NCI-H1105 (cell line): ENCODE results near the gene LINGO3.
"Not testable (repeated sequence)": the region's sequence is repeated elsewhere in the genome, so short reads cannot be mapped to it uniquely, and the experiment has no call there.

Experiments used
- DNase-seq: peaks from one replicate; lab custom pipeline; 2025; lab: John Stamatoyannopoulos, UW

Gene LINGO3

DNA sequence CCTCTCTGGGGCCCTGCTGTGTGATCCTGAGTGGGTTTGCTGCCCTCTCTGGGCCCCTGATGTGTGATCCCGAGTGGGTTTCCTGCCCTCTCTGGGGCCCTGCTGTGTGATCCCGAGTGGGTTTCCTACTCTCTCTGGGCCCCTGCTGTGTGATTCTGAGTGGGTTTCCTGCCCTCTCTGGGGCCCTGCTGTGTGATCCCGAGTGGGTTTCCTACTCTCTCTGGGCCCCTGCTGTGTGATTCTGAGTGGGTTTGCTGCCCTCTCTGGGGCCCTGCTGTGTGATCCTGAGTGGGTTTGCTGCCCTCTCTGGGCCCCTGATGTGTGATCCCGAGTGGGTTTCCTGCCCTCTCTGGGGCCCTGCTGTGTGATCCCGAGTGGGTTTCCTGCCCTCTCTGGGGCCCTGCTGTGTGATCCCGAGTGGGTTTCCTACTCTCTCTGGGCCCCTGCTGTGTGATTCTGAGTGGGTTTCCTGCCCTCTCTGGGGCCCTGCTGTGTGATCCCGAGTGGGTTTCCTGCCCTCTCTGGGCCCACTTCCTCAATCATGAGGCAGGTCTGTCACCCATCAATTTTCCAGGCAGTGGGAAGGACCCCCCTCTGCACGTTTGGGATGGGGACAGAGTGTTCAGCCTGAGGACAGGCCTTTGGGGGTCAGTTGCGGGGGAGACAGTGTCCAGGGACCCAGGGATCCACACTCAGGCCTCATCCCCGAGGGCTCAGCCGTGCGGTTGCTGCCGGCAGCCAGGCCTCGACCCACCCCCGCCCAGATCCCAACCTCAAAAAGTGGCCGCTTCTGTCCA, 26.5 kb downstream of the LINGO3 start:
- not testable (repeated sequence) for DNase-seq

DNA sequence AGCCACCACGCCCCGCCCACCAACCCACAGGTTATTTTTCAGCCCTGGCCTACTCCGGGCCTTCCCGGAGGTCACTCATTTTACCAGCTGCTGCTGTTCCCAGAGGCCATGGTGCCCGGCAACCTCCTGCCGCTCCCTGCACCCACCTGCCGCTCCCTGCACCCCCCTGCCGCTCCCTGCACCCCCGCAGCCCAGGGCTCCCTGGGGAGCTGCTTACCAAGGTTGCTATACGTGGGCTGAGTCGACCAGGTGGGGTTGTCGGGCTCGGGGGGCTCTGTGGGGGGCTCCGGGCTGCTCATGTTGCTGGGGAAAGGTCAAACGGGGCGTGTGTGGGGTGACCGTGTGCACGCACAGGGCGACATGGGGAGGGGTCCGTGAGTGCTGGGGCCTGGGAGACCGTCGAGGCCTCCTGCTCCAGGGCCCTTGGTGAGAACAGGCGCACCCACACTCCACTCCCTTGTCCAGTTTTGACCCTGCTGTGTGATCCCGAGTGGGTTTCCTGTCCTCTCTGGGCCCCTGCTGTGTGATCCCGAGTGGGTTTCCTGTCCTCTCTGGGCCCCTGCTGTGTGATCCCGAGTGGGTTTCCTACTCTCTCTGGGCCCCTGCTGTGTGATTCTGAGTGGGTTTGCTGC, 27.2 kb downstream of the LINGO3 start:
- DNase-seq, result no peak

DNA sequence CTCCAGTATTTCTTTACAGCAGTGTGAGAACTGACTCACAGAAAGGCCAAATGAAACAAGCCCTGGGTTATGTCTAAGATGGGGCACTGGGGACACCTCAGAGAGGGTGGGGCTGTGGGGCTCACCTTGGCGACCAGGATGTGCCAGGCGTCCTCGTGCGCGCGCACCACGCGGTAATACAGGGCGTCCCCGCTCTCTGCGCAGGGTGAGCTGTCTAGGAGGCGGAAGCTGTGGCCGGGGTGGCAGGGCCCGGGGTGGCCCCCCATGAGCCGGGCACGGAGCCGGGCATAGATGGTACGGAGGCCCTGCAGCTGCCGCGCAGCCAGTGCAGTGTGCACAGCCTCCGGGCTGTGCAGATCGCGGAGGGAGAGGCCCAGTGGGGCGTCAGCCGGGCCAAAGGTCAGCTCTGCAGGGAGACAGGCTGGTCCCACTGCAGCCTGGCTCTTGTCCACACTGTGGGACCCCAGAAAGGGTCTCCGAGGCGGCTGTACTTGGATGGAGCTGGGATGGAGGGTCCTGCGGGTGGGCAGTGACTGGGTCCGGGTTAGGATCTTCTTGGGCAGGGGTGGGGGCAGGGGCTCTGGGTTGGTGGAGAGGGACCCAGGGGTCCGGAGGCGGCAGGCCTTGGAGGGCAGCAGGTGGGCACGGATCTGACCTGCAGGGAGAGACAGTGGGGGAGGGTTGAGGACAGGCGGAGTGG, 29.3 kb downstream of the LINGO3 start:
- no peak for DNase-seq

DNA sequence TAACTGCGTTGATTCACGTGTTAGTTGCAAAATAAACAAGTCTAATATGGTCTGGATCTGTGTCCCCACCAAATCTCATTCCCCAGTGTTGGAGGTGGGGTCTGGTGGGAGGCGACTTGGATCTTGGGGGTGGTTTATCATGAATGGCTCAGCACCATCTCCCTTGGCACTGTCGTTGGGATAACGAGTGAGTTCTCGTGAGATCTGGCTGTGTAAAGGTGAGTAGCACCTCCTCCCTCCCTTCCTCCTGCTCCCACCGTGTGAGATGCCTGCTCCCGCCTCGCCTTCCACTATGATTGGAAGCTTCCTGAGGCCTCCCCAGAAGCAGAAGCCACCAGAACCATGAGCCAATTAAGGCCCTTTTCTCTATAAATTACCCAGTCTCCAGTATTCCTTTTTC, 30.8 kb downstream of the LINGO3 start:
- no peak for DNase-seq

DNA sequence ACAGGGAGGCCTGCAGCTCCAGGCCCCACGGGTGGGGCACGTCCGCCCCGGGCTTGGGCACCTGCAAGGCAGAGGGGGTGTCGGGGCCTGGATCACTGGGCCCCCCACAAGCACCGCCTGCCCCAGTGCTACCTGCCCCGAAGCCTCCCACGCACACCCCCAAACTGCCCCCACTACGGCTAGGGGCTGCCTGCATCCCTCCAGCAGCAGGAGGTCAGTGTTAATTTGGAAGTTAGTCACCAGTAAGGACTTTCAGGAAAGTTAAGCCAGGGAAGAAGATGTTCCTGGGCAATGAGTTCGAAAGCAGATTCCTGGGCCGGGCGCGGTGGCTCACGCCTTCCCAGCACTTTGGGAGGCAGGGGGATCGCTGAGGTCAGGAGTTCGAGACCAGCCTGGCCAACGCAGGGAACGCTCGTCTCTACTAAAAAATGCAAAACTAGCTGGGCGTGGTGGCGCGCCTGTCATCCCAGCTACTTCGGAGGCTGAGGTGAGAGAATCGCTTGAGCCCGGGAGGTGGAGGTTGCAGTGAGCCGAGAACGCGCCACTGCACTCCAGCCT, 31.4 kb downstream of the LINGO3 start:
- no peak for DNase-seq

DNA sequence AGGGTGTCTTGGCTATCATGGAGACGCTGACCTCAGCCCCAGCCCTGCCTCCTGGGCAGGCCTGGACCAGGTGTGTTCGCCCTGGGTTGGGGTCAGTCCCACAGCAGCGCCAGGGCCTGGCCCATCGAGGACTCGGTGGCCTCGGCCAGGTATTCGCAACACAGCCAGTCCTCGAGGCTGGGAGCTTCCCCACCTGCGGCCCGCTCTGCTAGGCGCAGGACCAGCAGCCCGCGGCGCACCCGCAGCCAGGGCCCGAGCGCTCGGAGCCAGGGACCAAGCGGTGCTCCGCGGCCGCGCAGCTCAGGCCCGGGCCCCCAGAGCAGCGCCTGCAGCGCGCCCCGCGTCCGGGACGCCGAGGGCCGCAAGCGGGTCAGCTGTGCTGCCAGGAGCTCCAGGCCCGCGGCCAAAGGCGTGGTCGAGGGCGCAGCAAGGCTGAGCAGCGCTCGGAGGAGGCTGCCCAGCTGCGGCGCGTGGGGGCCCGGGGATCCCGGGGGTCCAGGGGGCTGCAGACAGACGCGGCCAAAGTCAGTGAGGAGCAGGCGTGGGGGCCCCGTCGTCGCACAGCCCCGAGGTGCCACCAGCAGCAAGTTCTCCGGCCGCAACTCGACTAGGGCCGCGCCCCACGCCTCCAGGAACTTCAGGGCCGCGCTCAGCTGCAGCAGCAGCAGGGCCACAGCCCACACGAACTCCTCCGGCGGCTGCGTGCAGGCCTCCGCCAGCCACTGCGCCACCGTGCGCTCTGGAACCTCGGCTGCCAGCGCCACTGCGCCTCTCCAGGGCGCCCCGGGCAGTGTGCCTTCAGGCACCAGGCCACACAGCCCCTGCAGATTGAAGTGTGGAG, 32.1 kb downstream of the LINGO3 start:
- DNase-seq, result no peak

DNA sequence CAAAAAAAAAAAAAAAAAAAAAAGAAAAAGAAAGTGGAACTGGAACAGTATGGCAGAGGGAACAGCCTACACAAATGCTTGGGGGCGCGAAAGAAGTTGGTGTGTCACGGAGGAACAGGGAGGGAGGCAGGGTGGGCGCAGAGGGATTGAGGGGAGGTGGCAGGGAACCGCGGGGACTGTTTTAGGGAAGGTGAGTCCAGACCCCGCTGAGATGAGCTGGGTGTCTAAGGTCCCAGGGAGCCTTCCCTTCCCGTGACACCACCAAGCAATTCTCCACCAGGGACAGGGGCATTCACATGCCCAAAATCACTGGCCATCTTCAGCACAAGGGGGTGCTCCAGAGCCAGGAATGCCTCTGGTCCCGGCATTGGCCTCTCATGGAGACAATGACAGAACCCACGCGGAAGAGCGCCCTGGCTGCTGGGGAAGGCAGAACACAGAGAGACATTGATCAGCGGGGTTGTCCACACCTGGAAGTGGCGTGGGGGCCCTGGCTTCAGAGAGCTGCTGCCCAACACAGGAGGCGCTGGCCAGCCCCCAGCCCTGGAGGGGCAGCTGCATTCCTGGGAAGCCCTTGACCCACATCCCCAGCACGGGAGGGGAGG, 32.9 kb downstream of the LINGO3 start:
- DNase-seq, result peak; percentile 31

DNA sequence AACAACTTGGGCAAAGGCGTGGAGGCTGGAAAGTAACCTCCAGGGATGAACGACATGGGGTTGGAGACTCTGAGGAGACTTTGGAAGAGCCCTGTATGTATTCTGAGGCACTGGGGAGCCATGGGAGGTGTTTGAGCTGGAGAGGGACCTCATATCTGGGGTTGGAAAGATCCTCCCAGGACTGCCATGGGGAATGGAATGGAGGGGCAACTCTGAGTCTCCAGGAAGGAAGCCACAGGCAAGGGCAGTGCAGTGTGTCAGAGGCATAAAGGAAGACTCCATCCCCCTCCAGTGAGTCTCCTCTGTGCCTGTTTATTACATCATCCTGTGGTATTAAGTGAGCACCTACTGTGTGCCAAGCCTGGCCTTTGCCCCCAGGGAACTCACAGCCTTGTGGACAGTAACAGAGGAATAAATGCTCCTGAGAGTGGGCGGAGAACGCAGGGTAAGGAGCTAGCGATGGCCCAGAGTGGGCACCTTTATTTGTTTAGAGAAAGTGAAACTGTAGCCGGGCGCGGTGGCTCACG, 33.7 kb downstream of the LINGO3 start:
- no peak for DNase-seq

DNA sequence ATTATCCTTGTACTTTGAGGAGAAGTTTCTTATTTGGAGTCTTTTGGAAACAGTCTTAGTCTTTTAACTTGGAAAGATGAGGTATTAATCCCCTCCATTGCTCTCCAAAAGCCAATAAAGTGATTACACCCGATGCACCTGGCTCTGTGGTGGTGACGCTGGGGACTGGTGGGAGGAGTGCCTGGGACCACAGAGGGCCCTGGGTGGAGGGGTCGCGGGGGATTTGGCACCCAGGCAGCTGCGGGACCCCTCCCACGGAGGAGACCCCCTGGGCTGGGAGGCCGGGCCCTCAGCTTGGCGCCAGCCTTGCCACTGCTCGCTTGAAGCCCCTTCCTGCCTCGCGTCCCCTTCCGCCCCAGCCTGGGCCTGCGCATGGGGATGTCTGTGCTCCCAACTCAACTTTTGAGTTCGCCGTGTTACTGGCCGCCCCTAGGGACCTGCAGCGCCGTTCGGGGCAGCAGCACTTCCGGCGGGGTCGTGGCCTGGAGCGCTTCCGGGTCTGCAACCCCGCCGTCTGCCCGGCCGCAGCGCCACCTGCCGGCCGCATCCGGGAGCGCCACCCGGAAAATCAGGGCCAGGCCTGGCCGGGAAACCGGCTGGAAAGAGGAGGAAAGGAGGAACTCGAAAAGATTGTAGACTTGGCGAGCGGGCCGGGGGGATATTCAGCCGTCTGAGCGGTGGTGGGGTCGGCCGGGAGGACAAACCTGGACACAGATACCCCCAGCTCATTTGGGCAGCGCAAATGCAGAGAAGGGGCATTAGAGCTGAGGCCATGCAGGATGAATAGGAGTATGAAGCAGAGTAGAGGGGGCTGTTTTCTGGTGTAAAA, 34.4 kb downstream of the LINGO3 start:
- DNase-seq, result no peak

DNA sequence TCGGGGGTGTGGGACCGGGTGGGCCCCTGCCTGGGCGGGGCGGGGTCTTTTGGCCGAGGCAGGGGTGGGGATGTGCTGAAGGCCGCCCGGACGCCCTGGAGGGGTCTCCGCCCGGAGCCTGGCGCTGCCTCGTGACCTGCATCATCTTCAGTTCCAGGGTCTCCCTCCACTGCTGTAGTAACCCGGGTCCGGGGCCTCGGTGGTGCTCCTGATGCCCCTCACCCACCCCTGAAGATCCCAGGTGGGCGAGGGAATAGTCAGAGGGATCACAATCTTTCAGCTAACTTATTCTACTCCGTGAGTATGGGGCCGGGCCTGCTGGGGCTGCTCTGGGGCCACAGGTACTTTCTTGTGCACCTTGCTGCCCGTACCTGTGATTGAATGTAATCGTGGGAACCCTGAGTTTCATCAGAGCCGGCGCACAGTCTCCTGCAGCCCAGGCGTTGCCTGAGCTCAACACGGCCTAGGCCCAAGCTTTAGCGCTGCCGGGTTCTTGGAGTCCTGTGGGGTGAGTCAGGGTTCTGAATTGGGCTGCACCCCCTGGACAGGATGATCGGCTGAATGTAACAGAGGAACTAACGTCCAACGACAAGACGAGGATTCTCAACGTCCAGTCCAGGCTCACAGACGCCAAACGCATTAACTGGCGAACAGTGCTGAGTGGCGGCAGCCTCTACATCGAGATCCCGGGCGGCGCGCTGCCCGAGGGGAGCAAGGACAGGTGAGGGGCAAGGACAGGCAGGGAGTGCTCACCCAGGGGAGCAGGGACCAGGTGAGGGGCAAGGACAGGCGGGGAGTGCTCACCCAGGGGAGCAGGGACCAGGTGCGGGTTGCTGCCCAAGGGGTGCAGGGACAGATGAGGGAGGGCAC, 36.5 kb downstream of the LINGO3 start:
- no peak for DNase-seq

DNA sequence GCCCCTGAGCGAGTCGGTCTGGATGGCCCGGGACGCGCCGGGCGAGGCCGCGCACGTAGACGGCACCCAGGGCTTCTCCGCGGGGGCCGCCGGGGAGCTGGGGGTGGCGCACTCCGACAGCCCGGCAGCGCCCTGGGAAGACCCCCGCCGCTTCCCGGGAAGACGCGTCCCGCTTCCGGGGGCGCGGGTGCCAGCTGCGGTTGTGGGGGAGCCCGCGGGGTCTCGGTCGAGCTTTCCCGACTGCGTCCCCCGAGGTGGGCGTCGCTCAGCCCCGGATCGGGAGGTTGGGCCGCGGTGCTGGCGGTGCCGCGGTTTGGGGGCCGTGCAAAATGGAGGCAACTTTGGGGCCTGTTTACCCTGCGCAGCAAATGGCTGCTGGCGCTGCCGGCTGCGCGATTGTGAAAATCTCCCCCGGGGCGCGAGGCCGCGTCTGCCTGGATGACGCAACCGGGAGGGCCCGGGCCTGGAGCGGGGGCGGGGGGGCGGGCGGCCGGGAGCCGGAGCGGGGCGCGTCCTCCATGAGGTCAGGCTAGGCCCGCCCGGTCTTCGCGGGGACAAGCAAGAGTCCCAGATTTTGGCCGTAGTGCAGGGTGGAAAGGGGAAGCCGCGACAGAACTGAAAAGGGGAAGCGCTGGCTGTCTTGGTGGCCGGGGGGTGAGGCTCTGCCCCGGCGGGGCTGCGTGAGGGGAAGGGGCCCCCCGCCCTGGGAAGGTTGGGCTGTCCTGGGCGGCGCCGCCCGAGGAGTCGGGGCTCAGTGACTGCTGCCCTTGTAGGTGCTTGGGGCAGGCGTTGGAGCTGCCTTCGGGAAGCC, 37.3 kb downstream of the LINGO3 start:
- no peak for DNase-seq

DNA sequence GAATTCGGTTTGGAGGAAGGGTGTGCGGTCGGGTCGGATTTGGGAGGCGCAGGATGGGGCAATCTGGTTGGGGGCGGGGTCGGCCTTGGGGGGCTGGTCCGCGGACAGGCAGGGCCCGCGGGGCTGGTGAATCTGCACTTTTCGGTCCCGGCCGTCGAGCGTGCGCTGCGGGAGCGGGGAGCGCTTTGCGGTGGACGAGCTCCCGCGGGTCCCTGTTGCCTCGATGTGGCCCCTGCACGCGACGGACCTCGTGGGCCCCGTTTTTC, 37.9 kb downstream of the LINGO3 start:
- DNase-seq, result no peak

DNA sequence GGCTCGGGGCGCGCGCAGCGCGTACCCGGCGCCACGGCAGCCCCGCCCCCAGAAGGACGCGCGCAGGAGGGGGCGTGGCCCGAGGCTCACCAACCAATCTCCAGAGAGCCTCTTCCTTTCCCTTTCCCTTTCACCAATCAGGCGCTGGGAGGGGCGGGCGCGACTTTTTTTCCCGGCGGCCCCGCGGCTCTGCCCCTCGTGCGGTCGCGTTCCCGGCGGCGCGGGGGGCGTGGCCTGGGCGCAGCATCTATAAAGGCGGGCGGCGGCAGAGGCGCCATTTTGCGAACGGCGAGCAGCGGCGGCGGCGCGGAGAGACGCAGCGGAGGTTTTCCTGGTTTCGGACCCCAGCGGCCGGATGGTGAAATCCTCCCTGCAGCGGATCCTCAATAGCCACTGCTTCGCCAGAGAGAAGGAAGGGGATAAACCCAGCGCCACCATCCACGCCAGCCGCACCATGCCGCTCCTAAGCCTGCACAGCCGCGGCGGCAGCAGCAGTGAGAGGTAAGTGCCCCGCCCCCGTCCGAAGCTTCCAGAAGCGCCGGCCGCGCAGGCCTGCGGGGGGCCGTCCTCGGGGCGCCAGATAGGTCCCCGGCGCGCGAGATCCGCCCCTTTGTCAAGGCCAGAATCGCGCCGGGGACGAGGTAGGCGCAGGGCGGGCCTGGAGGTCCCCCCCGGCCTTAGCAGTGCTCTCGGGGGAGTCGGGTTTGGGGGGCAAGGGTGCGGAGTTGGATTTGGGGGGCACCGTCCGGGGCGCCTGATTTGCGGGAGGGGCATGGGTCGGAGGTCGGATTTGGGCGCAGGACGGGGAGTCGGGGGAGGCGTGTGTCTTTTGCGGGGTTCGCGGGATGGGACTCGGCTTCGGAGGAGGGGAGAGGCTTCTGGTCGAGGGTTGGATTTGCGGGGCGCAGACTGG, 38.5 kb downstream of the LINGO3 start:
- peak; percentile 95 for DNase-seq

DNA sequence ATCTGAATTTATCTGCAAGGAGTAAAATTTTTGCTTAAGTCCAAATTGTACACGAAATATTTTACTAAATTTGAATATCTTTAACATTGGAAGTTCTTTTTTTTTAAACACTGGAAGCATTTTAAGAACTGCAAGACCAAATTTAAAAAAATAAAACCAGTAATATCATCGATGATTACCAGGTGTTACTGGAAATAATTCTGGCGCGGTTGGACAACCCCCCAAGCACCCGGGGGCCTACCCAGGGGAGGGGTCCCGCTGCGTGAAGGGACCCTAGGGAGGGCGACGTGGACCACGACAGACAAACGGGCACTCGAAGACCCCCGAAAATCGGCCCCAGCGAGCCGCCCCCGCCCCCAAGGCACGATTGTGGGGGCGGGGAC, 39.1 kb downstream of the LINGO3 start:
- no peak for DNase-seq

DNA sequence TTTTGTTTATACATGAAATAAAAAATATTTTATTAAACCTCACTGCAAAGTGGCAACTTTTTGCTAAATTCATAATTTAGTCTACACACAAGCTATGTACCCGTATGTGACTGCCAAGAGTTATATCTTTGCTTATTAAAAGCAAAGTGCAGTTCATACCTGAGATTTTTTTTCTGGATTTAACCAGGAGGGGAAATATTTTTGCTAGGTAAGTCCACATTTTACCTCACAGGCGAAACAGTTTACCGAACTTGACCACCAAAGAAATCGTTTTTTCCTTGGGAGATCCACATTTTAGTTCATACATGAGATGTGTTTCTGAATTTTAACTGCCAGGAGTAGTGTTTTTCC, 39.5 kb downstream of the LINGO3 start:
- DNase-seq, result no peak

DNA sequence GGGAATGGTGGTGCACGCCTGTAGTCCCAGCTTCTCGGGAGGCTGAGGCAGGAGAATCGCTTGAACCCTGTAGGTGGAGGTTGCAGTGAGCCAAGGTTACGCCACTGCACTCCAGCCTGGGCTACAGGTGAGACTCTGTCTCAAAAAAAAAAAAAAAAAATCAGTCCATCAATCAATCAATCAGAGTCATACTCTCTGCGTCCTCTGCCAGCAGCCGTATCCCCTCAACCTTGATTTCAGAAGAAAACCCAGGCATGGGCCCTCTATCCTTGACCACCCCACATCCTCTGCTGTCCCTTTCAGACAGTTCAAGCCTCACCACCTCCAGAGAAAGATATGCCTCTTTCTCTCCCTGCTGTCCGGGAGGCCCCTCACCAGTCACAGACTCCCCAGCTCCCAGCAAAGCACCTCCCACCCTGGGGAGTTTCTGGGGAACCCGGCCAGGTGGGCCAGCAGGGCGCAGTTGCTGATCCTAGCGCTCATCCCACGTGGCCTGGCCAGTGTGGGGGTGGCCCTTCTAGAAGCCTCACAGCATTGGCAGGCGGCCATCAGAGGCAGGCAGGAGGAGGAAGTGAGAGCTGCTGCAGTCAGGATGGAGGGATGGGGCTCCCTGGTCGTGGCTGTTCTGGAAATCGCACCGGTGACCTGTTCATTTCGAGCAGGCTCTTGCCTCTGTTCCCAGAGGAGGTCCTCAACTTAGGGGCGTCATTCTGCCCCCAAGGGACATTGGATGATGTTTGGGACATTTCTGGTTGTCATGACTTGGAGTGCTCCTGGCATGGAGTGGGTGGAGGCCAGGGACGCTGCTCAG, 41.6 kb downstream of the LINGO3 start:
- DNase-seq, result no peak
